ENCODE results near the gene NTPCR.

- TF ChIP-seq CTCF (IDR thresholded peaks at IDR 0.05; ENCODE audit: insufficient read depth, low read length) (no peak), GABPA (IDR thresholded peaks at IDR 0.05; ENCODE audit: low read depth) (no peak)
Observed at GRCh38 chr1:232968965-232969364, 18.6 kb downstream of the NTPCR start.

Data from HL-60 (cell line).